Suprapubic skin (tissue), 4 donors: ENCODE results near the gene PARN.

Source experiments
- CTCF ChIP-seq, 2 donors: fragments of 200-600 bp in 1 of 2; fragments of 450-650 bp in 1 of 2; sonication (generic) in 1 of 2; IDR thresholded peaks; one replicate each; pipeline ENCODE4 v1.5.1; 2016 to 2019; ENCODE audit warnings: antibody characterized with exemption in 2 of 2, mild to moderate bottlenecking in 1 of 2, moderate library complexity in 1 of 2
- EP300 ChIP-seq: sonication (generic); formaldehyde crosslinking; IDR thresholded peaks from one replicate; pipeline ENCODE4 v1.6.1; 2017; ENCODE audit warnings: antibody characterized with exemption
- POLR2A ChIP-seq, 2 donors: fragments of 450-650 bp; IDR thresholded peaks; one replicate each; pipeline ENCODE4 v1.6.1; 2017; ENCODE audit warnings: antibody characterized with exemption in 2 of 2, mild to moderate bottlenecking in 2 of 2, moderate library complexity in 2 of 2
- POLR2AphosphoS5 ChIP-seq, 3 donors: sonication (generic); formaldehyde crosslinking; IDR thresholded peaks; one replicate each; pipeline ENCODE4 v1.6.1; 2017; ENCODE audit warnings: antibody characterized with exemption in 3 of 3

- no peak for TF ChIP-seq POLR2A (IDR thresholded peaks at IDR 0.05)
- TF ChIP-seq CTCF (IDR thresholded peaks at IDR 0.05): no peak
- no peak for TF ChIP-seq POLR2AphosphoS5 (IDR thresholded peaks at IDR 0.05)
- TF ChIP-seq EP300: no peak
These were observed 179.2 kb downstream of the PARN start for GRCh38 chr16:14450846-14451245.
